Ovary (tissue), 3 donors: ENCODE data around the gene HIF1A.

ENCODE experiments used
- EP300 ChIP-seq: sonication (generic); formaldehyde crosslinking; IDR thresholded peaks from one replicate; pipeline ENCODE4 v1.6.1; 2017; ENCODE audit warnings: antibody characterized with exemption
- POLR2A ChIP-seq: fragments of 450-650 bp; IDR thresholded peaks from one replicate; pipeline ENCODE4 v1.6.1; 2017; ENCODE audit warnings: antibody characterized with exemption, mild to moderate bottlenecking, moderate library complexity
- TF ChIP-seq, protein P1 (sequence below), 3 donors: fragments of 450-650 bp in 2 of 3; fragments of 200-600 bp in 1 of 3; IDR thresholded peaks; one replicate each; pipeline versions ENCODE4 v1.5.1 to v1.8.0; 2016 to 2022; ENCODE audit warnings: antibody characterized with exemption in 3 of 3, mild to moderate bottlenecking in 1 of 3
- donor health status: DM: no; HTN: no; CAD: no.

DNA sequence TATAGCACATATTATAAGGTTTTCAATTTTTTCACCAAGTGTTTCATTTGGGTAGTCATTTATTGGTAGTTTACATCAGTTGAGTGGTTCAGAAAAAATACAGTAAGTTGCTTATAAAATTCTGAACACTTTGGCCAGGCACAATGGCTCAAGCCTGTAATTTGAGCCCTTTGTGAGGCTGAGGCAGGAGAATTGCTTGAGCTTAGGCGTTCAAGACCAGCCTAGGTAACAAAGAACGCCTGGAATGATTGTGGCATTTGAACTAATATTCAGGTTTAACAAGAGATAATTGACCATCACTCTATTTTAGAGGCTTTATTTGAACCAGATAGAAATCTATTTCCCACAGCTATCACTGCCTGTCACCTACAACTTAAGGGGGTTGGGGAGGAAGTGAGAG, 22.7 kb downstream of the HIF1A start:
- TF ChIP-seq, protein P1, sequence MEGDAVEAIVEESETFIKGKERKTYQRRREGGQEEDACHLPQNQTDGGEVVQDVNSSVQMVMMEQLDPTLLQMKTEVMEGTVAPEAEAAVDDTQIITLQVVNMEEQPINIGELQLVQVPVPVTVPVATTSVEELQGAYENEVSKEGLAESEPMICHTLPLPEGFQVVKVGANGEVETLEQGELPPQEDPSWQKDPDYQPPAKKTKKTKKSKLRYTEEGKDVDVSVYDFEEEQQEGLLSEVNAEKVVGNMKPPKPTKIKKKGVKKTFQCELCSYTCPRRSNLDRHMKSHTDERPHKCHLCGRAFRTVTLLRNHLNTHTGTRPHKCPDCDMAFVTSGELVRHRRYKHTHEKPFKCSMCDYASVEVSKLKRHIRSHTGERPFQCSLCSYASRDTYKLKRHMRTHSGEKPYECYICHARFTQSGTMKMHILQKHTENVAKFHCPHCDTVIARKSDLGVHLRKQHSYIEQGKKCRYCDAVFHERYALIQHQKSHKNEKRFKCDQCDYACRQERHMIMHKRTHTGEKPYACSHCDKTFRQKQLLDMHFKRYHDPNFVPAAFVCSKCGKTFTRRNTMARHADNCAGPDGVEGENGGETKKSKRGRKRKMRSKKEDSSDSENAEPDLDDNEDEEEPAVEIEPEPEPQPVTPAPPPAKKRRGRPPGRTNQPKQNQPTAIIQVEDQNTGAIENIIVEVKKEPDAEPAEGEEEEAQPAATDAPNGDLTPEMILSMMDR (IDR thresholded peaks at IDR 0.05): no peak
- no peak for TF ChIP-seq POLR2A
- TF ChIP-seq EP300: no peak
